GM12878 (cell line): ENCODE results near the gene WWC2. TPM values are rescaled to one million over a fixed set of nuclear protein-coding genes. Genes with fewer than 3 reads are reported as not detected.
A peak's percentile ranks its signal among the peaks of the same experiment; 100 is the strongest.

Experiments used
- ATAC-seq: fragments of 200-7000 bp; cut with Tn5 transposase; 3 replicates; pipeline ENCODE4 v1.9.1; 2020; ENCODE audit warnings: mild to moderate bottlenecking, moderate library complexity
- BruUV-seq: library from RNA; stranded (reverse); fragments of 400-500 nt; replicated peaks from 2 replicates; lab custom pipeline; 2021; lab: Mats Ljungman, UMichigan
- CTCF ChIA-PET: fragments of 300-600 bp; sonication (Branson Sonifier 250); formaldehyde crosslinking; extraction: SDS; loops from one replicate; lab custom pipeline; 2021; ENCODE audit warnings: inconsistent platforms; lab: Yijun Ruan, JAX
- POLR2A ChIA-PET: fragments of 350-600 bp; formaldehyde crosslinking; extraction: SDS; loops from one replicate; lab custom pipeline; 2021; ENCODE audit warnings: inconsistent platforms; lab: Charles Lee
- RAD21 ChIA-PET: fragments of 300-600 bp; sonication (Branson Sonifier 250); formaldehyde crosslinking; loops from one replicate; lab custom pipeline; 2023; ENCODE audit warnings: antibody characterized with exemption; ENCODE audit not compliant: unreplicated experiment; lab: Charles Lee
- SMC1A ChIA-PET: fragments of 300-600 bp; sonication (Branson Sonifier 250); formaldehyde crosslinking; loops from one replicate; lab custom pipeline; 2023; ENCODE audit not compliant: unreplicated experiment, uncharacterized antibody; lab: Charles Lee
- DNase-seq: peaks from one replicate; pipeline ENCODE4 v3.0.0-alpha.2; 2011; ENCODE audit warnings: low read depth, low spot score
- FAIRE-seq: peaks from 3 replicates; lab custom pipeline; 2011; peaks lifted over from hg19 to GRCh38; lab: Jason Lieb, UNC
- H2AFZ ChIP-seq: 2 replicates; pipeline ENCODE4 v1.6.0; 2011; ENCODE audit warnings: low read depth, low read length, control low read depth; ENCODE audit not compliant: control insufficient read depth
- H3K27ac ChIP-seq: 2 replicates; pipeline ENCODE4 v1.5.1; 2011; ENCODE audit warnings: control low read depth; ENCODE audit not compliant: control insufficient read depth, insufficient read depth
- H3K27me3 ChIP-seq, 2 experiments: replicated peaks in 1 of 2; 2 replicates each; pipeline versions ENCODE4 v1.6.0 to v1.6.1; 2011; ENCODE audit warnings: low read length in 1 of 2; ENCODE audit not compliant: control insufficient read depth in 2 of 2, insufficient read depth in 2 of 2
- H3K36me3 ChIP-seq, 2 experiments: 2 replicates each; pipeline ENCODE4 v1.5.1; 2011; ENCODE audit warnings: low read length in 1 of 2; ENCODE audit not compliant: control insufficient read depth in 2 of 2, insufficient read depth in 2 of 2
- H3K4me1 ChIP-seq: 2 replicates; pipeline ENCODE4 v1.6.1; 2011; ENCODE audit warnings: mild to moderate bottlenecking, low read length, moderate library complexity, mixed read lengths; ENCODE audit not compliant: control insufficient read depth, insufficient read depth
- H3K4me2 ChIP-seq: 2 replicates; pipeline ENCODE4 v1.6.0; 2011; ENCODE audit warnings: control low read depth; ENCODE audit not compliant: control insufficient read depth, insufficient read depth
- H3K4me3 ChIP-seq: fragments of 200-600 bp; sonication (generic); 2 replicates; pipeline ENCODE4 v1.5.1; 2016
- H3K79me2 ChIP-seq: 2 replicates; pipeline ENCODE4 v1.6.0; 2011; ENCODE audit warnings: low read length; ENCODE audit not compliant: control insufficient read depth, insufficient read depth
- H3K9ac ChIP-seq: 2 replicates; pipeline ENCODE4 v1.8.0; 2011; ENCODE audit warnings: low read length, control low read depth, mixed read lengths; ENCODE audit not compliant: control insufficient read depth, insufficient read depth
- H3K9me3 ChIP-seq: replicated peaks from 3 replicates; pipeline ENCODE4 v1.5.1; 2011; ENCODE audit warnings: mild to moderate bottlenecking, low read length; ENCODE audit not compliant: control insufficient read depth, insufficient read depth
- H4K20me1 ChIP-seq: 2 replicates; pipeline ENCODE4 v1.6.0; 2011; ENCODE audit not compliant: control insufficient read depth, insufficient read depth
- CUX1 ChIP-seq: IDR thresholded peaks from 2 replicates; pipeline ENCODE4 v1.6.1; 2012; ENCODE audit warnings: improper control_type of control experiment, low read depth, low read length; ENCODE audit not compliant: insufficient replicate concordance
- IRF5 ChIP-seq: fragments of 450-650 bp; IDR thresholded peaks from 2 replicates; pipeline ENCODE4 v1.6.1; 2017; ENCODE audit warnings: borderline replicate concordance
- SUZ12 ChIP-seq: fragments of 200-600 bp; sonication (generic); IDR thresholded peaks from one replicate; pipeline ENCODE4 v1.6.1; 2018; ENCODE audit warnings: antibody characterized with exemption, mild to moderate bottlenecking; ENCODE audit not compliant: unreplicated experiment
- WGBS: methylation state at CpG from one replicate; pipeline ENCODE4 v1.1.6; 2016; ENCODE audit warnings: low lambda C conversion rate; ENCODE audit not compliant: insufficient replicate concordance, insufficient coverage; ENCODE audit errors: missing lambda C conversion rate; 5-methylcytosine and 5-hydroxymethylcytosine counted together
- in situ Hi-C: fragments of 300-500 bp; cut with MboI; formaldehyde crosslinking; loops from 9 replicates; pipeline ENCODE4 v1.14.3; 2018; ENCODE audit warnings: mixed read lengths
- intact Hi-C: fragments of 100-400 bp; cut with micrococcal nuclease; formaldehyde crosslinking; loops from one replicate; pipeline ENCODE4 v1.14.2; 2022; ENCODE audit not compliant: unreplicated experiment
- polyA plus RNA-seq, 11 experiments: library from polyadenylated mRNA; depleted of rRNA in 4 of 11; unstranded in 6 of 11; stranded (reverse) in 5 of 11; fragments of >200 nt; fragmentation: Nextera tagmentation in 4 of 11; fragmentation: Illumina TruSeq in 1 of 11; extraction: Ambion mirVana in 4 of 11; extraction: Trizol in 1 of 11; gene quantifications; 1 replicate in 1 of 11; 2 replicates in 10 of 11; pipeline versions ENCODE4 v1.2.1 to v1.2.3, GENCODE V29; 2011 to 2016; ENCODE audit warnings: inconsistent platforms in 2 of 11, missing spikeins in 2 of 11, low read depth in 1 of 11
- total RNA-seq, 4 experiments: library from RNA; depleted of rRNA in 3 of 4; stranded (reverse); fragments of >200 nt in 3 of 4; fragmentation: Illumina TruSeq in 1 of 4; extraction: Trizol in 1 of 4; gene quantifications; 2 replicates each; pipeline versions ENCODE4 v1.2.1 to v1.2.3, GENCODE V29; 2013 to 2021

The WWC2 gene
- total and polyA plus RNA-seq, 10 of the 15 experiments (the other 5 are each of a cell fraction or from before 2014, with no cell fraction given): 0.02 to 0.72 (median 0.06) TPM; not detected in 3

DNA sequence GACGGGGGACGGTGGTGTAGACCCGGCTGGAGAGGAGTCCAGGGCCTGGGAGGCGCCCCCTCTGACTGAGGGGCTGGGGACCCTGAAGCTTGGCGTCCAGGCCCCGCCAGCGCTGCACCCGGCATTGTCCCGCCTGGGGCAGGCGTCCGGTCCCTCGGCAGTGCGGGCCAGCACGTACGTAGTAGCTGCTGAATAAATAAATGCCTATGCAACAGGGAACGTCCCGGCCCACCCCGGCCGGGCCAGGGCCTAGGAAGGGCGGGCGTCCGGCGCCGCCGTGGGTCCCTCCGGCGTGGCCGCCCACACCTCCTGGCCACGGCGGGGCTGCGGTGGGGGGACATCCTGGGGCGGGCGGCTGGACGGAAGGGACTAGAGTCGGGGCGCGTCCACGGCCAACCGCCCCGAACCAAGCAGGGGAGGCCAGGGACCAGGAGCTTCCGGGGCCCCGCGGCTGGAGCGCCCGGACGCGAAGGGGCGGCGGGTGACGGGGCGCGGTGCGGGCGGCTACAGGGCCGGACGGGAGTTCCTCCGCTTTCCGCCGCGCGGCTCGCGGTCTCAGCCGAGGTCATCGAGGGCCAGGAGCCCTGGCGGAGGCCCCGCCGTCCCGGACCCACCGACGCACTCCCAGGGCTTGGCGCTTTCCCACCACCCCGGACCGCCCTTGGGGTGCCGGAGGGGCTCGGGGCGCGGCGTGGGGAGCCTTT is 886 bp upstream of the WWC2 start:
- TF ChIP-seq SUZ12 (peak; percentile 54), CUX1 (no peak), IRF5 (no peak)
- ATAC-seq (peak; percentile 48), FAIRE-seq (no peak), DNase-seq (no peak)
- intact Hi-C loops: no loop called here
- Histone ChIP-seq H3K27me3 (peaks cover 5 to 15% of the 10 kb centered on the region in 2 experiments), H3K9me3 (no peaks in the 10 kb centered on the region; the same call in 2 of the 3 replicates), H3K79me2 (no peaks in the 10 kb centered on the region), H3K27ac (no peak overlapping the region), H3K4me1 (no peaks in the 10 kb centered on the region), H3K4me2 (peak overlapping the region; percentile 50; the same call in 1 of the 2 replicates), H3K36me3 (no peaks in the 10 kb centered on the region), H4K20me1 (no peaks in the 10 kb centered on the region), H2AFZ (no peak overlapping the region), H3K4me3 (no peak overlapping the region), H3K9ac (no peak overlapping the region)
- WGBS: 50% methylated on average over 34 of the region's 79 CpGs
- RAD21 ChIA-PET: no interaction called here
- SMC1A ChIA-PET: no interaction called here
- no TSS peak for BruUV-seq
- POLR2A ChIA-PET: no interaction called here
- in situ Hi-C loops: no loop called here
- CTCF ChIA-PET: interaction anchor here (1.1 kb wide), 1 partner anchor 24 kb away, joined by 3 read pairs; no protein-coding TSS in a partner anchor
